Gastrocnemius medialis (tissue), 4 donors: ENCODE measurements around the gene ONECUT3.

Experiments used
- POLR2A ChIP-seq, 2 donors: fragments of 450-650 bp; IDR thresholded peaks; one replicate each; pipeline ENCODE4 v1.6.1; 2017; ENCODE audit warnings: antibody characterized with exemption in 2 of 2, mild to moderate bottlenecking in 2 of 2, moderate library complexity in 2 of 2
- TF ChIP-seq, protein P1 (sequence below), 5 experiments: fragments of 450-650 bp in 3 of 5; fragments of 200-600 bp in 2 of 5; sonication (generic) in 2 of 5; IDR thresholded peaks in 4 of 5; conservative IDR thresholded peaks in 1 of 5; 1 replicate in 4 of 5; 2 replicates in 1 of 5; pipeline ENCODE4 v1.5.1; 2016 to 2019; ENCODE audit warnings: antibody characterized with exemption in 5 of 5, mild to moderate bottlenecking in 3 of 5, moderate library complexity in 3 of 5

DNA sequence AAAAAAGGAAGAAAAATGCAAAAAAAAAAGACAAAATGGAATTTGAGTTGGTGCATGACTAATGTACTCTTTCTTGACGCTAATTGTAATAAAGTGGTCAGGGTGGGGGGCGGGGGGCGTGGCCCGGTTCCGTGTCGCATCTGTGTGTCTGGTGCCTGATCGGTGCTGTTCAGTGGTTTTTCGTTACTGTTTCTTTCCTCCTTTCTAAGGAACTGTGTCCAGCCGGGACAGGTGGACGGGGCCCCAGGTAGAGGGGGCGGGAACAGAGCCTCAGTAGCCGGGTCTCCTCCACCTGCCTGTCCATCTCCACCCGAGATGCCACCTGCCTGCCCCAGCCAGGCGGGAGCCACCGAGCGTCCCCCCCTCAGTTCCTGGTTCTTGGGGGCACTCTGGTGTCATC, 26.3 kb downstream of the ONECUT3 start:
- no peak for TF ChIP-seq POLR2A (IDR thresholded peaks at IDR 0.05)
- TF ChIP-seq, protein P1, sequence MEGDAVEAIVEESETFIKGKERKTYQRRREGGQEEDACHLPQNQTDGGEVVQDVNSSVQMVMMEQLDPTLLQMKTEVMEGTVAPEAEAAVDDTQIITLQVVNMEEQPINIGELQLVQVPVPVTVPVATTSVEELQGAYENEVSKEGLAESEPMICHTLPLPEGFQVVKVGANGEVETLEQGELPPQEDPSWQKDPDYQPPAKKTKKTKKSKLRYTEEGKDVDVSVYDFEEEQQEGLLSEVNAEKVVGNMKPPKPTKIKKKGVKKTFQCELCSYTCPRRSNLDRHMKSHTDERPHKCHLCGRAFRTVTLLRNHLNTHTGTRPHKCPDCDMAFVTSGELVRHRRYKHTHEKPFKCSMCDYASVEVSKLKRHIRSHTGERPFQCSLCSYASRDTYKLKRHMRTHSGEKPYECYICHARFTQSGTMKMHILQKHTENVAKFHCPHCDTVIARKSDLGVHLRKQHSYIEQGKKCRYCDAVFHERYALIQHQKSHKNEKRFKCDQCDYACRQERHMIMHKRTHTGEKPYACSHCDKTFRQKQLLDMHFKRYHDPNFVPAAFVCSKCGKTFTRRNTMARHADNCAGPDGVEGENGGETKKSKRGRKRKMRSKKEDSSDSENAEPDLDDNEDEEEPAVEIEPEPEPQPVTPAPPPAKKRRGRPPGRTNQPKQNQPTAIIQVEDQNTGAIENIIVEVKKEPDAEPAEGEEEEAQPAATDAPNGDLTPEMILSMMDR (IDR thresholded peaks at IDR 0.05 in 4 of 5, conservative IDR thresholded peaks at IDR 0.05 in 1 of 5), result no peak
